A549 (cell line): ENCODE results near the gene NOL3. TPM values are rescaled to one million over a fixed set of nuclear protein-coding genes. Genes with fewer than 3 reads are reported as not detected.

Experiments used
- ATAC-seq, 2 experiments: fragments of 200-7000 bp in 1 of 2; fragments of >200 bp in 1 of 2; cut with Nextera tagmentation in 1 of 2; cut with Tn5 transposase in 1 of 2; 3 replicates each; pipeline versions ENCODE4 v1.8.0 to v1.9.1; 2018 to 2020; ENCODE audit warnings: mild to moderate bottlenecking in 1 of 2, moderate library complexity in 1 of 2
- CTCF ChIA-PET: fragments of 300-600 bp; sonication (Branson Sonifier 250); formaldehyde crosslinking; extraction: SDS; loops from one replicate; lab custom pipeline; 2021; ENCODE audit warnings: antibody characterized with exemption, inconsistent platforms; lab: Yijun Ruan, JAX
- POLR2A ChIA-PET: fragments of 350-600 bp; formaldehyde crosslinking; extraction: SDS; loops from one replicate; lab custom pipeline; 2021; ENCODE audit warnings: antibody characterized with exemption, inconsistent platforms; lab: Yijun Ruan, JAX
- DNase-seq, 2 experiments: peaks; one replicate each; pipeline versions ENCODE4 v3.0.0 to v3.0.0-alpha.2; 2011 to 2016; ENCODE audit warnings: low read depth in 1 of 2, low spot score in 1 of 2
- FAIRE-seq: peaks from 2 replicates; lab custom pipeline; 2011; peaks lifted over from hg19 to GRCh38; lab: Jason Lieb, UNC
- H3K27ac ChIP-seq, 2 experiments: fragments of >200 bp; sonication (Bioruptor Twin); formaldehyde crosslinking; 3 replicates each; pipeline ENCODE4 v1.5.1; 2016 to 2017
- H3K4me1 ChIP-seq: fragments of >200 bp; sonication (Bioruptor Twin); formaldehyde crosslinking; 3 replicates; pipeline ENCODE4 v1.6.1; 2016
- H3K4me2 ChIP-seq: fragments of >200 bp; sonication (Bioruptor Twin); formaldehyde crosslinking; 3 replicates; pipeline ENCODE4 v1.6.1; 2016
- H3K4me3 ChIP-seq: fragments of >200 bp; sonication (Bioruptor Twin); formaldehyde crosslinking; 3 replicates; pipeline ENCODE4 v1.5.1; 2016
- H3K9me3 ChIP-seq: fragments of >200 bp; sonication (Bioruptor Twin); formaldehyde crosslinking; 3 replicates; pipeline ENCODE4 v1.6.1; 2016
- CBX2 ChIP-seq: fragments of 200-600 bp; sonication (generic); IDR thresholded peaks from 2 replicates; pipeline ENCODE4 v1.6.1; 2016; ENCODE audit warnings: low read depth, mild to moderate bottlenecking, borderline replicate concordance
- CEBPB ChIP-seq, 2 experiments: fragments of >200 bp in 1 of 2; sonication (Bioruptor Twin) in 1 of 2; formaldehyde crosslinking in 1 of 2; IDR thresholded peaks; 2 replicates each; pipeline ENCODE4 v1.6.1; 2012 to 2016
- EHMT2 ChIP-seq: fragments of 200-600 bp; sonication (generic); IDR thresholded peaks from 2 replicates; pipeline ENCODE4 v1.6.1; 2016; ENCODE audit warnings: antibody characterized with exemption, low read depth, mild to moderate bottlenecking, moderate library complexity
- ELK1 ChIP-seq: fragments of 150-350 bp; IDR thresholded peaks from 2 replicates; pipeline ENCODE4 v1.6.1; 2014; ENCODE audit warnings: low read depth, mild to moderate bottlenecking, low read length
- FOSB ChIP-seq: fragments of 250-450 bp; sonication (Bioruptor Pico); IDR thresholded peaks from 2 replicates; pipeline ENCODE4 v1.5.0; 2020; ENCODE audit warnings: mild to moderate bottlenecking, moderate library complexity
- FOXS1 ChIP-seq: fragments of 250-450 bp; sonication (Bioruptor Pico); IDR thresholded peaks from 2 replicates; pipeline ENCODE4 v1.5.0; 2020; ENCODE audit warnings: mild to moderate bottlenecking, moderate library complexity
- HDAC2 ChIP-seq: fragments of 200-600 bp; sonication (generic); IDR thresholded peaks from 2 replicates; pipeline ENCODE4 v1.6.1; 2016
- HEYL ChIP-seq: fragments of 250-450 bp; sonication (Bioruptor Pico); IDR thresholded peaks from 2 replicates; pipeline ENCODE4 v1.8.0; 2021; ENCODE audit warnings: mild to moderate bottlenecking, moderate library complexity
- HMGXB4 ChIP-seq: fragments of 250-450 bp; sonication (Bioruptor Pico); IDR thresholded peaks from 2 replicates; pipeline ENCODE4 v1.5.0; 2021; ENCODE audit warnings: mild to moderate bottlenecking, moderate library complexity, borderline replicate concordance
- HOXB13 ChIP-seq: fragments of 250-450 bp; sonication (Bioruptor Pico); IDR thresholded peaks from 2 replicates; pipeline ENCODE4 v1.5.0; 2020; ENCODE audit warnings: low read depth, mild to moderate bottlenecking, moderate library complexity
- HOXB5 ChIP-seq: fragments of 250-450 bp; sonication (Bioruptor Pico); IDR thresholded peaks from 2 replicates; pipeline ENCODE4 v1.5.0; 2020; ENCODE audit warnings: mild to moderate bottlenecking, moderate library complexity
- KDM1A ChIP-seq: fragments of 200-600 bp; sonication (generic); IDR thresholded peaks from 2 replicates; pipeline ENCODE4 v1.6.1; 2016; ENCODE audit warnings: low read depth, mild to moderate bottlenecking
- KDM5A ChIP-seq: fragments of 200-600 bp; sonication (generic); IDR thresholded peaks from 2 replicates; pipeline ENCODE4 v1.6.1; 2016; ENCODE audit warnings: antibody characterized with exemption, mild to moderate bottlenecking
- MAFK ChIP-seq: fragments of 450-650 bp; IDR thresholded peaks from 2 replicates; pipeline ENCODE4 v1.6.1; 2014; ENCODE audit not compliant: partially characterized antibody
- MYC ChIP-seq: IDR thresholded peaks from 2 replicates; pipeline ENCODE4 v1.6.1; 2012; ENCODE audit warnings: mild to moderate bottlenecking, inconsistent platforms, low read length, improper control_type of control experiment, borderline replicate concordance
- NPAS2 ChIP-seq: fragments of 250-450 bp; sonication (Bioruptor Pico); IDR thresholded peaks from 2 replicates; pipeline ENCODE4 v1.8.0; 2022; ENCODE audit warnings: mild to moderate bottlenecking, moderate library complexity, borderline replicate concordance
- PBX3 ChIP-seq: IDR thresholded peaks from 2 replicates; pipeline ENCODE4 v1.6.1; 2012
- POLR2A ChIP-seq: IDR thresholded peaks from 2 replicates; pipeline ENCODE4 v1.6.1; 2012; ENCODE audit warnings: mild to moderate bottlenecking, low read length
- RARB ChIP-seq: fragments of 250-450 bp; sonication (Bioruptor Pico); IDR thresholded peaks from 2 replicates; pipeline ENCODE4 v1.8.0; 2021; ENCODE audit warnings: mild to moderate bottlenecking, moderate library complexity
- RFX5 ChIP-seq: fragments of 450-650 bp; IDR thresholded peaks from 2 replicates; pipeline ENCODE4 v1.7.1; 2014; ENCODE audit warnings: antibody characterized with exemption, mild to moderate bottlenecking, moderate library complexity
- RNF2 ChIP-seq: fragments of 200-600 bp; sonication (generic); IDR thresholded peaks from 2 replicates; pipeline ENCODE4 v1.6.1; 2016; ENCODE audit warnings: low read depth, mild to moderate bottlenecking, antibody characterized with exemption, moderate library complexity, borderline replicate concordance
- WGBS: methylation state at CpG from one replicate; pipeline ENCODE4 v1.1.6; 2017; ENCODE audit errors: missing lambda C conversion rate; 5-methylcytosine and 5-hydroxymethylcytosine counted together
- polyA plus RNA-seq, 4 experiments: library from polyadenylated mRNA; depleted of rRNA in 3 of 4; stranded (reverse); fragments of >200 nt; fragmentation: RNase III in 1 of 4; extraction: RNeasy Plus Mini Kit Qiagen cat#74134 plus additional on column Dnase treatment in 1 of 4; gene quantifications; 2 replicates in 3 of 4; 3 replicates in 1 of 4; pipeline ENCODE4 v1.2.3, GENCODE V29; 2011 to 2017
- TF ChIP-seq, protein P1 (sequence below): fragments of >200 bp; sonication (Bioruptor Twin); formaldehyde crosslinking; IDR thresholded peaks from 3 replicates; pipeline ENCODE4 v1.5.1; 2016
- TF ChIP-seq, protein P2 (sequence below): fragments of 250-450 bp; sonication (Bioruptor Pico); IDR thresholded peaks from 2 replicates; pipeline ENCODE4 v1.5.0; 2020; ENCODE audit warnings: low read depth, mild to moderate bottlenecking, moderate library complexity

NOL3 gene
- polyA plus RNA-seq, 2 of the 4 experiments (the other 2 are of a cell fraction), result 22.6 to 39.1 TPM

DNA sequence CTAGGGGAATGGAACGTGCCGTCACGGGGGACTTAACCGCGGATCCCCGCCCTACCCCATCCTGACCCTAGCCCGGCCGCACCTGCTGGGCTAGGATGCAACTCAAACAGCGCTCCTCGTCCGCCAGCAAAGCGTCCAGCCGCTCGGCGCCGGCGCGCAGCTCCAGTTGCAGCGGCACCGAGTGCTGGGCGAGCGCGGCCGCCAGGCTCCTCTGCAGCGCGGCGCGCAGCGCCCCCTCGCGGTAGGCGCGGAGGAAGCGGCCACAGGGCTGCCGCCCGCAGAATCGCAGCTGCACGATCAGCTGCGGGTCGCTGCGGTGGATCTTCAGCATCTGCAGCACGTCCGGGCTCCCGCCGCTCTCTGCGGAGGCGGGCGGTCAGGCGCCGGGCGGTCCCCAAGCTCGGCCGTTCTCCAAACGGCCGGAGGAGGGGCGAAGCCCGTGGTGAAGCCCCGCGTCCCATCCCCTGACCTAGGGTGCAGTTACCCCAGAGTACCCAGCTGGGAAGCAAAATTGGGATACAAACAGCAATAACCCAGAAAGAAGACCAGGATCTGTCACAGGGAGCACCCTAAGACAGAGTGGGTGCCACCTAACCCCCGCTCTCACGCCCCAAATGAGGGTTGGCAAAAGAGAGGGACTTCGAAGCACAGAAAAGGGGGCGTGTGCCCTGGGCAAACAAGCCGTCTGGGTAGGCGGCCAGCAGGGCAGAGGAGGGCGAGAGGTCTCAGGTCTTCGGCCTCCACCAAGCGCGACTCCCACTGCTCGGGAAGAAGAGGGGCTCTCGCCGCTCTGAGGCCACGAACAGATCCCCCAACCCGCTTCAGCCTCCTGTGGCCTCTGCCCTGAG, 14.8 kb upstream of the NOL3 start (continued):
- TF ChIP-seq PBX3, result no peak
- no peak for TF ChIP-seq RNF2
- no peak for TF ChIP-seq CBX2
- no peak for TF ChIP-seq FOSB
- no peak for TF ChIP-seq EHMT2
- no peak for TF ChIP-seq HMGXB4 (CRISPR knock-in tag)
- no peak for TF ChIP-seq RFX5
- no peak for TF ChIP-seq HOXB13 (CRISPR knock-in tag)
- TF ChIP-seq POLR2A, result no peak
- TF ChIP-seq, protein P1, sequence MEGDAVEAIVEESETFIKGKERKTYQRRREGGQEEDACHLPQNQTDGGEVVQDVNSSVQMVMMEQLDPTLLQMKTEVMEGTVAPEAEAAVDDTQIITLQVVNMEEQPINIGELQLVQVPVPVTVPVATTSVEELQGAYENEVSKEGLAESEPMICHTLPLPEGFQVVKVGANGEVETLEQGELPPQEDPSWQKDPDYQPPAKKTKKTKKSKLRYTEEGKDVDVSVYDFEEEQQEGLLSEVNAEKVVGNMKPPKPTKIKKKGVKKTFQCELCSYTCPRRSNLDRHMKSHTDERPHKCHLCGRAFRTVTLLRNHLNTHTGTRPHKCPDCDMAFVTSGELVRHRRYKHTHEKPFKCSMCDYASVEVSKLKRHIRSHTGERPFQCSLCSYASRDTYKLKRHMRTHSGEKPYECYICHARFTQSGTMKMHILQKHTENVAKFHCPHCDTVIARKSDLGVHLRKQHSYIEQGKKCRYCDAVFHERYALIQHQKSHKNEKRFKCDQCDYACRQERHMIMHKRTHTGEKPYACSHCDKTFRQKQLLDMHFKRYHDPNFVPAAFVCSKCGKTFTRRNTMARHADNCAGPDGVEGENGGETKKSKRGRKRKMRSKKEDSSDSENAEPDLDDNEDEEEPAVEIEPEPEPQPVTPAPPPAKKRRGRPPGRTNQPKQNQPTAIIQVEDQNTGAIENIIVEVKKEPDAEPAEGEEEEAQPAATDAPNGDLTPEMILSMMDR, result peak; percentile 94
- TF ChIP-seq HEYL (CRISPR knock-in tag), result no peak
- TF ChIP-seq RARB (CRISPR knock-in tag), result no peak
- TF ChIP-seq, all 56 proteins: peak for 5

DNA sequence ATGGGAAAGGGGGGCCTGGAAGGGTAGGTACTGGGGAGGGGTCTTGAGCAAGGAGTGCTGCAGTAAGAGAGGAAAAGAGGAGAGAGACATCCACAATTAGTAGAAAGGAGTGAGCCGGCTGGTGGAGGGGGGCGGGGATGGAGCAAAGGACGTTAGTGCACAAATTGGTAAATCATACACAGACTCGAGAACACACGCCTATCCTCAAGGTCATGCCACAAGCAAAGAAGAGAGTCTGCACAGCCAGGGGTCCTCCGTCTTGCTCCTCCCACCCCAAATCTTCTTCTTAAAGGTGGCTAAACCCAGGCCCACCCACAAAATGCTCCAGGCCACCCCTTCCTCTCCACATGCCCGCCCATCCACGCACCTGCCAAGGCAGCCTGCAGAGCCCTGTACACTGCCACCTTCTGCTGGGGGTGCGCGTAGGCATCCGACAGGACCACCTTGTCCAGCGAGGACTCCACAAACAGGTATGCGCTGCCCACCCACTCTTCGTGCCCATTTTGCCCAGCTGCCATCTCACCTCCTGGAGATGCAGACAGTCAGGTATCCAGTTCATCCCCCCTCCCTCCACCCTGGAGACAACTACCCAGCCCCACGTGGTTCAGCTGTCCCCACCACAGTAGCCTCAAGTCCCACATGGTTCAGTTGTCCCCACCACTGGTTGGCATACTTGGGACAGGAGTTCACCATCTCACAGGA, 14.0 kb upstream of the NOL3 start:
- TF ChIP-seq HDAC2, result no peak
- TF ChIP-seq KDM1A, result no peak
- TF ChIP-seq EHMT2, result no peak
- no peak for TF ChIP-seq CEBPB (IDR thresholded peaks at IDR 0.05)
- TF ChIP-seq NPAS2 (CRISPR knock-in tag), result no peak
- TF ChIP-seq MAFK, result no peak
- TF ChIP-seq ELK1, result no peak
- TF ChIP-seq POLR2A, result no peak
- TF ChIP-seq, protein P2, sequence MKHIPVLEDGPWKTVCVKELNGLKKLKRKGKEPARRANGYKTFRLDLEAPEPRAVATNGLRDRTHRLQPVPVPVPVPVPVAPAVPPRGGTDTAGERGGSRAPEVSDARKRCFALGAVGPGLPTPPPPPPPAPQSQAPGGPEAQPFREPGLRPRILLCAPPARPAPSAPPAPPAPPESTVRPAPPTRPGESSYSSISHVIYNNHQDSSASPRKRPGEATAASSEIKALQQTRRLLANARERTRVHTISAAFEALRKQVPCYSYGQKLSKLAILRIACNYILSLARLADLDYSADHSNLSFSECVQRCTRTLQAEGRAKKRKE (CRISPR knock-in tag), result no peak
- TF ChIP-seq FOXS1 (CRISPR knock-in tag), result no peak
- no peak for TF ChIP-seq MYC
- TF ChIP-seq HOXB5 (CRISPR knock-in tag), result no peak
- TF ChIP-seq KDM5A, result no peak
- CTCF ChIA-PET, result interaction anchor here (0.8 to 16.0 kb wide), 33 partner anchors 12 to 209 kb away, joined by 3 to 314 read pairs (median 10); partner anchors contain the start of genes CES3, FBXL8, HSF4 and MATCAP1
- H3K4me3 ChIP-seq, result no peak overlapping the region
- ATAC-seq (no peak), DNase-seq (no peak), FAIRE-seq (no peak)
- no peak overlapping the region for H3K4me2 ChIP-seq
- WGBS, result 76% methylated on average over 15 of the region's 15 CpGs
- POLR2A ChIA-PET, result no interaction called here
- no peak overlapping the region for H3K27ac ChIP-seq
- no peaks in the 10 kb centered on the region for H3K9me3 ChIP-seq
- peaks cover 23% of the 10 kb centered on the region for H3K4me1 ChIP-seq
